ENCODE data around the gene FUT1.

DNA sequence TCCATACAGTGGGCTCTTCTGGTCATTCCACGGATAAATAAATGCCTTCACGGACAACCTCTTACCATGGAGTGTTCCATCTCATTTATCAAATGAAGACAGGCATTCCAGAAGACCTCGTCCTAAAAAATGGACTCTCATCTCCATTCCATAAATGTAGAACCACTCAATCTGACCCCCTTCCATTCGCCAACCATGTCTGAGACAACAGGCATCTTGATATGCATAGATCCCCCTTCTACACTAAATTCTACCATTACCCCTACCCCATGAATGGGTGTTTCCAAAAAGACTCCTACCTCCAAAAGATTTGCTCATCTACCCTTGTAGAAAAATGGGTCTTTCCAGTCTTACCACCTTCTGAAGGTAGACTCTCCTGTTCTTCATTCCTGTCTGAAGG is 21.0 kb downstream of the FUT1 start:
- TF ChIP-seq, protein P1, sequence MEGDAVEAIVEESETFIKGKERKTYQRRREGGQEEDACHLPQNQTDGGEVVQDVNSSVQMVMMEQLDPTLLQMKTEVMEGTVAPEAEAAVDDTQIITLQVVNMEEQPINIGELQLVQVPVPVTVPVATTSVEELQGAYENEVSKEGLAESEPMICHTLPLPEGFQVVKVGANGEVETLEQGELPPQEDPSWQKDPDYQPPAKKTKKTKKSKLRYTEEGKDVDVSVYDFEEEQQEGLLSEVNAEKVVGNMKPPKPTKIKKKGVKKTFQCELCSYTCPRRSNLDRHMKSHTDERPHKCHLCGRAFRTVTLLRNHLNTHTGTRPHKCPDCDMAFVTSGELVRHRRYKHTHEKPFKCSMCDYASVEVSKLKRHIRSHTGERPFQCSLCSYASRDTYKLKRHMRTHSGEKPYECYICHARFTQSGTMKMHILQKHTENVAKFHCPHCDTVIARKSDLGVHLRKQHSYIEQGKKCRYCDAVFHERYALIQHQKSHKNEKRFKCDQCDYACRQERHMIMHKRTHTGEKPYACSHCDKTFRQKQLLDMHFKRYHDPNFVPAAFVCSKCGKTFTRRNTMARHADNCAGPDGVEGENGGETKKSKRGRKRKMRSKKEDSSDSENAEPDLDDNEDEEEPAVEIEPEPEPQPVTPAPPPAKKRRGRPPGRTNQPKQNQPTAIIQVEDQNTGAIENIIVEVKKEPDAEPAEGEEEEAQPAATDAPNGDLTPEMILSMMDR (IDR thresholded peaks at IDR 0.05), result no peak
- no peak for TF ChIP-seq POLR2A (IDR thresholded peaks at IDR 0.05)

All from tibial nerve (tissue), 3 donors.